ENCODE measurements around the gene SHOC1.
"Not testable (repeated sequence)": the region's sequence is repeated elsewhere in the genome, so short reads cannot be mapped to it uniquely, and the experiment has no call there.

SHOC1 gene

GRCh38 chr9:111804636-111805035 is 9.9 kb upstream of the SHOC1 start:
- no peak for DNase-seq

- DNase-seq: no peak
Measured at GRCh38 chr9:111803924-111804323, 9.2 kb upstream of the SHOC1 start.

- DNase-seq: no peak
Measured at GRCh38 chr9:111799915-111800526, 5.3 kb upstream of the SHOC1 start.

GRCh38 chr9:111799506-111799905 is 4.8 kb upstream of the SHOC1 start:
- no peak for DNase-seq

GRCh38 chr9:111798786-111799185 is 4.0 kb upstream of the SHOC1 start:
- DNase-seq: no peak

- no peak for DNase-seq
Measured at GRCh38 chr9:111795557-111795839, 761 bp upstream of the SHOC1 start.

GRCh38 chr9:111791821-111792220 is 2.9 kb downstream of the SHOC1 start:
- DNase-seq: not testable (repeated sequence)

- DNase-seq: no peak
Measured at GRCh38 chr9:111789881-111790280, 4.9 kb downstream of the SHOC1 start.

GRCh38 chr9:111783857-111784256 is 10.9 kb downstream of the SHOC1 start:
- DNase-seq: no peak

- no peak for DNase-seq
Measured at GRCh38 chr9:111783424-111783823, 11.3 kb downstream of the SHOC1 start.

- no peak for DNase-seq
Measured at GRCh38 chr9:111766066-111766465, 28.7 kb downstream of the SHOC1 start.

GRCh38 chr9:111762556-111762955 is 32.2 kb downstream of the SHOC1 start:
- DNase-seq: no peak

GRCh38 chr9:111759762-111760639 is 34.7 kb downstream of the SHOC1 start:
- DNase-seq: no peak

- no peak for DNase-seq
Measured at GRCh38 chr9:111754800-111755199, 39.9 kb downstream of the SHOC1 start.

GRCh38 chr9:111752455-111752854 is 42.3 kb downstream of the SHOC1 start:
- DNase-seq: no peak
